Skeletal muscle cell (primary cell): ENCODE measurements around the gene OR2B2.

ENCODE experiments used
- DNase-seq: peaks from one replicate; pipeline ENCODE4 v3.0.0-alpha.2; 2010; ENCODE audit warnings: low read depth
- H3K4me3 ChIP-seq: 2 replicates; pipeline ENCODE4 v1.5.1; 2011; ENCODE audit warnings: low read depth, mild to moderate bottlenecking, control low read depth, low read length, moderate library complexity

The OR2B2 gene

GRCh38 chr6:27871924-27872638 lies 40.1 kb downstream of the OR2B2 start:
- peak overlapping the region; percentile 58 for H3K4me3 ChIP-seq
- DNase-seq, result peak; percentile 92

GRCh38 chr6:27870291-27870870 lies 41.8 kb downstream of the OR2B2 start:
- H3K4me3 ChIP-seq, result no peak overlapping the region
- no peak for DNase-seq

- no peak for DNase-seq
- no peak overlapping the region for H3K4me3 ChIP-seq
Measured at GRCh38 chr6:27868311-27868710, 43.9 kb downstream of the OR2B2 start.

GRCh38 chr6:27867945-27868300 lies 44.3 kb downstream of the OR2B2 start:
- no peak for DNase-seq
- H3K4me3 ChIP-seq, result no peak overlapping the region

- DNase-seq, result no peak
Measured at GRCh38 chr6:27867051-27867944, 44.9 kb downstream of the OR2B2 start.

GRCh38 chr6:27866357-27867050 lies 45.7 kb downstream of the OR2B2 start:
- no peak for DNase-seq
- H3K4me3 ChIP-seq, result peak overlapping the region; percentile 71

More at GRCh38 chr6:27867051-27867944, 44.9 kb downstream of the OR2B2 start:
- peak overlapping the region; percentile 71 for H3K4me3 ChIP-seq

- DNase-seq, result no peak
- peak overlapping the region; percentile 71 for H3K4me3 ChIP-seq
Measured at GRCh38 chr6:27865850-27866356, 46.3 kb downstream of the OR2B2 start.

GRCh38 chr6:27864906-27865849 lies 47.0 kb downstream of the OR2B2 start:
- DNase-seq, result peak; percentile 93
- H3K4me3 ChIP-seq, result peak overlapping the region; percentile 71

GRCh38 chr6:27863962-27864905 lies 48.0 kb downstream of the OR2B2 start:
- H3K4me3 ChIP-seq, result peak overlapping the region; percentile 71
- DNase-seq, result no peak

GRCh38 chr6:27862396-27863066 lies 49.7 kb downstream of the OR2B2 start:
- H3K4me3 ChIP-seq, result no peak overlapping the region
- no peak for DNase-seq

- no peak overlapping the region for H3K4me3 ChIP-seq
- no peak for DNase-seq
Measured at GRCh38 chr6:27861861-27862260, 50.3 kb downstream of the OR2B2 start.

GRCh38 chr6:27861276-27861840 lies 50.8 kb downstream of the OR2B2 start:
- no peak for DNase-seq

More at GRCh38 chr6:27861276-27861840, 50.8 kb downstream of the OR2B2 start:
- no peak overlapping the region for H3K4me3 ChIP-seq
